Measurements from ENCODE around the gene PFDN2.

The PFDN2 gene

GRCh38 chr1:161158316-161159010, 40.6 kb upstream of the PFDN2 start:
- TF ChIP-seq GATA1 (IDR thresholded peaks at IDR 0.05; ENCODE audit: low read depth, low read length) = no peak
- TF ChIP-seq POLR2A (IDR thresholded peaks at IDR 0.05; ENCODE audit: low read length) = no peak
- peak; percentile 57 to 59 for DNase-seq

- TF ChIP-seq POLR2A (IDR thresholded peaks at IDR 0.05; ENCODE audit: low read length) = no peak
- no peak for TF ChIP-seq GATA1 (IDR thresholded peaks at IDR 0.05; ENCODE audit: low read depth, low read length)
- DNase-seq = no peak
These were observed 40.0 kb upstream of the PFDN2 start for GRCh38 chr1:161157867-161158266.

DNA sequence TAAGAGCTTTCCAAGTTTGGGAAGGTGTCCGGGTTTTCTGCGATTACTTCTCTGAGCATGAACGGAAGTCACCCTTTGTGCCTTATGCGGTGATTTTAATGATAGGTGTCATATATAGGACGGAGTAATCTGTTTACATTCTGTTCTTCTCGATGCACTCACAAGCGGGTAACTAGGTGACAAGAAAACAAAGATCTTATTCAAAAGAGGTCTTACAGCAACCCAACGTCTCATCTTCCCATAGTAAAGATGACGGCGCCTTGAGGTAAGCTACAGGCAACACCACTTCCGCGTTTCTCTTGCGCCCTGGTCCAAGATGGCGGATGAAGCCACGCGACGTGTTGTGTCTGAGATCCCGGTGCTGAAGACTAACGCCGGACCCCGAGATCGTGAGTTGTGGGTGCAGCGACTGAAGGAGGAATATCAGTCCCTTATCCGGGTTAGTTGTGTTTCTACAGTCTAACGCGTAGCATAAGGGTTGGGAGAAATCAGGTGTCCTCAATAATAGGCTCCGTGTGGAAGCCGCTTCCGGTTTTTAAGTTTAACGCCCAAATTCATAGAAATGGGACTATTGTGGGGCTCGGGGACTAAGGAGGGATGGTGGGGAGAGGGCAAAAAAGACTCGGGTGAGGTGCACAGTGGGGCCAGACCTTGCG, 36.0 kb upstream of the PFDN2 start, which contains the start of gene UFC1:
TSS of gene UFC1 (plus strand) at position 297 of the 656 bp plus-strand sequence. CDS start at position 317, 20 bp downstream.
- no peak for TF ChIP-seq GATA1 (IDR thresholded peaks at IDR 0.05; ENCODE audit: low read depth, low read length)
- peak; percentile 91 for TF ChIP-seq POLR2A (IDR thresholded peaks at IDR 0.05; ENCODE audit: low read length)
- DNase-seq = peak; percentile 94

- no peak for TF ChIP-seq GATA1 (IDR thresholded peaks at IDR 0.05; ENCODE audit: low read depth, low read length)
- no peak for TF ChIP-seq POLR2A (IDR thresholded peaks at IDR 0.05; ENCODE audit: low read length)
- no peak for DNase-seq
These were observed 35.3 kb upstream of the PFDN2 start for GRCh38 chr1:161153176-161153575.

- DNase-seq = no peak
- TF ChIP-seq POLR2A (IDR thresholded peaks at IDR 0.05; ENCODE audit: low read length) (no peak), GATA1 (IDR thresholded peaks at IDR 0.05; ENCODE audit: low read depth, low read length) (no peak)
These were observed 28.0 kb upstream of the PFDN2 start for GRCh38 chr1:161145832-161146231.

- TF ChIP-seq GATA1 (IDR thresholded peaks at IDR 0.05; ENCODE audit: low read depth, low read length) = no peak
- DNase-seq = no peak
These were observed 23.0 kb upstream of the PFDN2 start for GRCh38 chr1:161140755-161141400.

GRCh38 chr1:161139766-161140165, 21.9 kb upstream of the PFDN2 start:
- TF ChIP-seq GATA1 (IDR thresholded peaks at IDR 0.05; ENCODE audit: low read depth, low read length) (no peak), POLR2A (IDR thresholded peaks at IDR 0.05; ENCODE audit: low read length) (no peak)
- peak; percentile 63 to 80 for DNase-seq

DNA sequence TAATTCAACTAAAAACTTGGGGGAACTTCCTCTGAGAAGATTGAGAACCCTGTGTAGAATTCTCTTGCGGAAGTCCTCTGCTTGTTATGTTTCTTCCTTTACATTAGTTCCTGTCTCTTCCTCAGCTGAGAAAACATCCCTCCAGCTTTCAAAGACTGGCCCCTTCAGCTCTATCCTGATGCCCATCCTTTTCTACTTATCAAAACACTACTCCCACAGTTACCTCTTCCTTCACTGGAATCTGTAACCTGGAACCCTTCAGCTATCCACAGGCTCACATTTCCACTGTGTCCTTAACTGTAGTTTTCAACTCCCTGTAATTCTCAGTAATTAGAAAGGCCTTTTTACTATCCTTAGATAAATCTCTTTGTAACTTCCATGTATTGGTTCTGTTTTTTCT, 20.6 kb upstream of the PFDN2 start:
- no peak for DNase-seq
- TF ChIP-seq POLR2A (IDR thresholded peaks at IDR 0.05; ENCODE audit: low read length) (no peak), GATA1 (IDR thresholded peaks at IDR 0.05; ENCODE audit: low read depth, low read length) (no peak)

DNA sequence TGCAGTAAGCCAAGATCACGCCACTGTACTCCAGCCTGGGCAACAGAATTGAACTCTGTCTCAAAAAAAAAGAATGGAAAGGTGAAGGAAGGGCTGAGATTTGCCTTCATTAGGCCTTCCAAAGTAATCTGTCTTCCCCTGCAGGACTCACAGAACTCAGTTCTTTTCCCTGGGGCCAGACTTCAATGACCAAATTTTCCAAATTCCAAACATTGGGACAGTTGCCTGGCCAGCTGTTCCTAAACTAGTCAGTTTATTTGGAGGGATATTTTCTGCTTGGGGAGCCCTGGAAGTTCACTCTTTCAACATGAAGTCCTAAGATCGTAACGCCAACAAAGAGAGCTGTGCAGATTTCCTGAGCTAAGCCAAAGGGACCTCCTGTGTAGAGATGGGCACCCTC, 20.0 kb upstream of the PFDN2 start:
- no peak for DNase-seq
- no peak for TF ChIP-seq POLR2A (IDR thresholded peaks at IDR 0.05; ENCODE audit: low read length)
- no peak for TF ChIP-seq GATA1 (IDR thresholded peaks at IDR 0.05; ENCODE audit: low read depth, low read length)

- peak; percentile 40 to 54 for DNase-seq
These were observed 15.4 kb upstream of the PFDN2 start for GRCh38 chr1:161133220-161133740.

DNA sequence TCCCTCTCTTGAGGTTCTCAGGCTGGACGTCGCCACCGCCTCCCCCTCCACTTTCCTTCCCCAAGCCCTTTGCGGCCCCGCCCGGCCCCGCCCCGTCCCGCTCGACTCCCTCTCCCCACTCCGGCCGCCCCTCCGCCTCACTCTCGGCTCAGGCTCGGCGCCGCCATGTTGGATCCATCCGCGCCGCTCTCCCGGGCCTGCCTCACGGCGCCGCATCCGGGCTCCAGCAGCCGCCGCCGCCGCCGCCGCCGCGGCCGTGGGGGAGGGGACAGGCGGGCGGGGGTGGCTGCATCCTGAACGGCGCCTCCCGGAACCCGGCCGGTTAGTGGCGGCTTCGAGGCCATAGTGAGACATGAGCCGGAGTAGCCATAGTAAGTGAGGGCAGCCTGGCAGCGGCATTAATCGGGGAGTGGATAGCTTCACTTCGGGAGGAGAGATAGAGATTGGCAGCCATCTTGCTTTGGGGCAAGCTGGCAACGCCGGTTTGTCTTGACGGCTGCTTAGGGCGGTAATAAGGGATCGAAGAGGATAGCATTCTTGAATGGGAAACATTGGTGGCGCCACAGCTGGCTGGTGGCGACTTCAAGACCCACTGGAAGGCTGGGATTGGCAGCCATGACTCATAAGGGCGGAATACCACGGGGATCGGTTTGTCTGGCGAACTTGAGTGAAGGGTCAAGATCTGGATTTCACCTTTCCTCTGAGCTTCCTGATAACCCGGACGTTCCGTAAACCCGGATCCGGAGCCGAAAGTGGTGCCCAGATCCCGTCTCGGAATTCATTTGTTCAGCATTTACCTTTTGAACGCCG, 14.8 kb upstream of the PFDN2 start, which contains the start of gene DEDD:
TSS of gene DEDD (minus strand) at position 258 of the 810 bp plus-strand sequence. CDS start 8,205 bp downstream, outside the sequence.
- TF ChIP-seq GATA1 (IDR thresholded peaks at IDR 0.05; ENCODE audit: low read depth, low read length) (no peak), POLR2A (IDR thresholded peaks at IDR 0.05; ENCODE audit: low read length) (peak; percentile 59)
- DNase-seq = peak; percentile 93 to 94

More at GRCh38 chr1:161133220-161133740, 15.4 kb upstream of the PFDN2 start:
- no peak for TF ChIP-seq GATA1 (IDR thresholded peaks at IDR 0.05; ENCODE audit: low read depth, low read length)
- TF ChIP-seq POLR2A (IDR thresholded peaks at IDR 0.05; ENCODE audit: low read length) = no peak

DNA sequence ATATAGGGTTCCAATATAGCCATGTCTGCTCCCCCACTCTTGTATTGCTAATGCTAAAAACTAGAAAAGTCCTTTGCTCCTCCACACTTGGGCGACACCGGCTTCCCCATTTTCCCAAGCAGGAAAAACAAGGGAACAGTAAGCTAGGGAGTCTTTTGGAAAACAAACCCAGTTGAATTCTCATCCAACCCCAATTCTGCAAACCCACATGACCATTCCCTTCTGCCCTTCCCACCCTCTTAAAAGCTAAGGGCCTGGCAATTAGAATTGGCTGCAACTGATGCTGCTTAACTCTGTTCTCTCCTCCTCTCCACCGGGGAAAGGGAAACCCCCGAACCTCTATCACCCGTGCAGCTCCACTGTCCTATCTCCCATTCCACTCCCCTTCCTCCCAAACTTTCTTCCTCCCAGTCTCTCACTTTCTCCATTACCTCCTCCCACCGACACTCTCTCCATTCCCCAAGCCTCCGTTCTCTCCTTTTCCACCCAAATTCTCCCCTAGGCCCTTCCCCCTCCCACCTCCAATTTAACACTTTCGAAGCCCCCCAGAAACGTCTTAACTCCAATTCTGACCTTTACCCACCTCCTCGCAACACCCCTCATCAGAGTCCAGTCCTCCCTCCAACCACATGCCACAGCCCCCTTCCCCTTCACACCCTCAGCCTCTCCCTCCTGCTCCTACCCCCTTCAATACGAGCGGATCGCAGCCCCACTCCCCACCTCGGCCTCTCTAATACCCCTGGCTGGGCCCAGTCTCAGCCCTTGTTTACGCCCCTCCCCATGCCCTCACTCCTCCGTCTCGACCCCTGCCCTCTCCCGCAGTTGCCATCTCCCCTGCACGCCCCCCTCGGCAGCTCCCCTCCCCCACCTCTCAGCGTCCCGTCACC, 13.9 kb upstream of the PFDN2 start:
- no peak for TF ChIP-seq POLR2A (IDR thresholded peaks at IDR 0.05; ENCODE audit: low read length)
- no peak for TF ChIP-seq GATA1 (IDR thresholded peaks at IDR 0.05; ENCODE audit: low read depth, low read length)
- DNase-seq = peak; percentile 36 to 51
